ENCODE data around the gene GALNT12.

GRCh38 chr9:98819231-98819630 lies 11.8 kb downstream of the GALNT12 start:
- no peak for TF ChIP-seq CTCF (conservative IDR thresholded peaks at IDR 0.05; ENCODE audit: low read depth, low read length)
- TF ChIP-seq EZH2phosphoT487 (IDR thresholded peaks at IDR 0.05; ENCODE audit: borderline replicate concordance, low read length), result no peak
